AG04450 (cell line): ENCODE measurements around the gene YIPF7. TPM values are rescaled to one million over a fixed set of nuclear protein-coding genes. Genes with fewer than 3 reads are reported as not detected.

ENCODE experiments used
- CTCF ChIA-PET: fragments of 300-600, 350-600 bp; formaldehyde crosslinking; extraction: SDS; loops from one replicate; lab custom pipeline; 2022; ENCODE audit warnings: antibody characterized with exemption, inconsistent platforms; lab: Charles Lee
- POLR2A ChIA-PET: fragments of 350-600 bp; formaldehyde crosslinking; extraction: SDS; loops from one replicate; lab custom pipeline; 2021; ENCODE audit warnings: antibody characterized with exemption, inconsistent platforms; lab: Yijun Ruan, JAX
- DNase-seq: peaks from one replicate; pipeline ENCODE4 v3.0.0-alpha.2; 2011; ENCODE audit warnings: low read depth, low spot score
- H3K27ac ChIP-seq: one replicate; pipeline ENCODE4 v1.5.1; 2012; ENCODE audit warnings: low read depth, low read length, control low read depth
- H3K27me3 ChIP-seq: one replicate; pipeline ENCODE4 v1.6.0; 2012; ENCODE audit warnings: low read length; ENCODE audit not compliant: control insufficient read depth, insufficient read depth
- H3K4me3 ChIP-seq: 2 replicates; pipeline ENCODE4 v1.5.1; 2011; ENCODE audit warnings: mild to moderate bottlenecking, low read depth, low read length, control low read depth
- H3K9me3 ChIP-seq: 2 replicates; pipeline ENCODE4 v1.5.1; 2012; ENCODE audit warnings: low read length; ENCODE audit not compliant: control insufficient read depth, insufficient read depth
- polyA plus RNA-seq: library from polyadenylated mRNA; depleted of rRNA; stranded (reverse); fragments of >200 nt; gene quantifications from 2 replicates; pipeline ENCODE4 v1.2.3, GENCODE V29; 2011; rRNA removed
- TF ChIP-seq, protein P1 (sequence below): IDR thresholded peaks from 2 replicates; pipeline ENCODE4 v1.5.1; 2011; ENCODE audit warnings: low read depth, low read length, control low read depth, inconsistent platforms

YIPF7 gene
- polyA plus RNA-seq, 1 experiment: not detected

DNA sequence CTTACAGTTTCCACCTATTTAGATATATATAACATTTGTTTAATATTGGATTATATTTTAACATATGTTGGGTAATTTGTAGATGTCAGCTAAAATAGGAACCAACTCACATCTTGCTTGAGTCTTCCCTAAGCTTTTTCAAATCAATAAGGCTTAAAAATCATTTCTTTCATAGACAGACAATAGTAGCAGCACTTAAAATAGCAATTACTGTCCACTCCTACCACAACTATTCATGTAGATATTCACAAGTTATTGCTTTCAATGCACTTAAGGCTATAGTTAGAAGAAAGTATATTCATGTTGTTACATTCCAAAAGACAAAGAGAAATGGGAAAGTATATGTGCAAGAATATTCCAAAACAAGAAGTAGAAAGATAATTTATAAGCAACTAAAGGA, 71.2 kb downstream of the YIPF7 start:
- no peak for DNase-seq
- H3K9me3 ChIP-seq: peaks cover 11% of the 10 kb centered on the region; the same call in 1 of the 2 replicates
- CTCF ChIA-PET: no interaction called here
- TF ChIP-seq, protein P1, sequence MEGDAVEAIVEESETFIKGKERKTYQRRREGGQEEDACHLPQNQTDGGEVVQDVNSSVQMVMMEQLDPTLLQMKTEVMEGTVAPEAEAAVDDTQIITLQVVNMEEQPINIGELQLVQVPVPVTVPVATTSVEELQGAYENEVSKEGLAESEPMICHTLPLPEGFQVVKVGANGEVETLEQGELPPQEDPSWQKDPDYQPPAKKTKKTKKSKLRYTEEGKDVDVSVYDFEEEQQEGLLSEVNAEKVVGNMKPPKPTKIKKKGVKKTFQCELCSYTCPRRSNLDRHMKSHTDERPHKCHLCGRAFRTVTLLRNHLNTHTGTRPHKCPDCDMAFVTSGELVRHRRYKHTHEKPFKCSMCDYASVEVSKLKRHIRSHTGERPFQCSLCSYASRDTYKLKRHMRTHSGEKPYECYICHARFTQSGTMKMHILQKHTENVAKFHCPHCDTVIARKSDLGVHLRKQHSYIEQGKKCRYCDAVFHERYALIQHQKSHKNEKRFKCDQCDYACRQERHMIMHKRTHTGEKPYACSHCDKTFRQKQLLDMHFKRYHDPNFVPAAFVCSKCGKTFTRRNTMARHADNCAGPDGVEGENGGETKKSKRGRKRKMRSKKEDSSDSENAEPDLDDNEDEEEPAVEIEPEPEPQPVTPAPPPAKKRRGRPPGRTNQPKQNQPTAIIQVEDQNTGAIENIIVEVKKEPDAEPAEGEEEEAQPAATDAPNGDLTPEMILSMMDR: no peak
- H3K4me3 ChIP-seq: no peak overlapping the region
- H3K27ac ChIP-seq: no peak overlapping the region
- no peaks in the 10 kb centered on the region for H3K27me3 ChIP-seq
- POLR2A ChIA-PET: no interaction called here

DNA sequence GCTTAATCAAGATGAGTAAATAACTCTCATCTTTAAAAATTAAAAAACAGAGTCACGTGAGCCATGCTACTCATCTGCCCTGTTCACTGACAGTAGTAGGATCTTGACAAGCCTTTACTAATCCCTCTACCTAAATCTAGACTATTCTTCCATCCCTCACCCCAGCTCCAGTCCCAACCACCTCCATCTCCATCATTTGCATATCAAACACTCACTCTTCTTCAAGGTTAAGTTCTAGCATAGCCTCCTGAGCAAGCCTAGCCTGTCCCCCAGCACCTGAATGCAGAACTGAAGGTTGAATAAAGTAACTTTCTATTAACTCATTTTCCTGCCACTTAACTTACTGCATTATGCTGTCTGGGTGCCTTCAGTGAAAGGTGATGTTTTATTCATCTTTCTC, 72.5 kb downstream of the YIPF7 start:
- DNase-seq: no peak
- peaks cover 15% of the 10 kb centered on the region for H3K9me3 ChIP-seq
- ChIA-PET CTCF (no interaction called here), POLR2A (no interaction called here)
- TF ChIP-seq, protein P1: no peak
- H3K27me3 ChIP-seq: no peaks in the 10 kb centered on the region
- no peak overlapping the region for H3K4me3 ChIP-seq
- no peak overlapping the region for H3K27ac ChIP-seq

Other genes starting within 250 kb of the YIPF7 start
- gene KCTD8, start 202.8 kb downstream of the YIPF7 start, polyA plus RNA-seq: 0.05 TPM in 1 of 2 replicates, not detected in the other
- 14.7 and 23.1 TPM in 2 replicates for gene GUF1, start 26.8 kb upstream of the YIPF7 start, polyA plus RNA-seq
- 18.4 and 23.5 TPM in 2 replicates for gene GNPDA2, start 74.9 kb upstream of the YIPF7 start, polyA plus RNA-seq